ENCODE results near the gene TMEM259. TPM values are rescaled to one million over a fixed set of nuclear protein-coding genes. Genes with fewer than 3 reads are reported as not detected.

Gene TMEM259
- total RNA-seq, 4 donors from 2014 or later = 226 to 676 (median 303) TPM

- Histone ChIP-seq H3K27ac (peak overlapping the region; percentile 92 to 98 (median 95)), H3K36me3 (no peaks in the 10 kb centered on the region), H3K4me1 (peaks cover 47 to 57% (median 51%) of the 10 kb centered on the region in 4 donors), H3K4me3 (peak overlapping the region; percentile 46 to 100 (median 76)), H3K9me3 (no peaks in the 10 kb centered on the region), H3K27me3 (no peaks in the 10 kb centered on the region)
- intact Hi-C loops (cut with DNase I; ENCODE audit: low total_unique reads) (loop anchor here (10.0 kb wide), 1 partner anchor 225 kb away; the partner anchor contains the start of genes ATP5F1D and MIDN), in situ Hi-C loops (cut with MboI; ENCODE audit: low pct_ligation_motif_present in 1 of 4, low pct_unique_long_range_greater_than_20kb in 1 of 4, low sequenced_read_pairs in 3 of 4) (no loop called here)
- no peak for TF ChIP-seq EP300 (IDR thresholded peaks at IDR 0.05; ENCODE audit: low read depth)
- no peak for TF ChIP-seq CTCF (IDR thresholded peaks at IDR 0.05)
- no peak for TF ChIP-seq POLR2AphosphoS5 (IDR thresholded peaks at IDR 0.05)
- TF ChIP-seq POLR2A (IDR thresholded peaks at IDR 0.05) = no peak
- WGBS, 2 donors (ENCODE audit: low coverage in 1 of 2) = 2% methylated on average over 56 of the region's 60 CpGs; no CpG with 5 or more reads in 1 of the 2 donors
- no peak for DNase-seq
Observed at GRCh38 chr19:1019980-1020867, 699 bp downstream of the TMEM259 start.

DNA sequence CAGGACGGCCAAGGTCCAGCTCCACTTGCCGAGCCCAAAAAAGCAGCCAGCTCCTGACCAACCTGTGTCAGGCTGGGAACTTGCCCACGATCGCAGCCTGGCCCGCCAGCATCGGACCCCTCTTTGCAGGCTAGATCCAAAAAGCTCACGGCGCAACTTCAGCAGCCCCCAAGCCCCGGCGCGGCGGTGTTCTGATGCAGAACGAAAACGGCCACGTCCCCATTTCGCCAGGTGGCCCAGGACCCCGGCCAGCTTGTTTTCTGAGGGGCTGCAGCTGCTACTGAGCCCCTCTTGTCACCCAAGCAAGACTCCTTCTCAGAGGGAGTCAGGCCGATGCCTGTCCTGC is 1.3 kb downstream of the TMEM259 start:
- Histone ChIP-seq H3K4me1 (peaks cover 47 to 57% (median 53%) of the 10 kb centered on the region in 4 donors), H3K4me3 (peak overlapping the region; percentile 46 to 100 (median 76)), H3K36me3 (no peaks in the 10 kb centered on the region), H3K27ac (peak overlapping the region; percentile 2 to 95 (median 94)), H3K27me3 (no peaks in the 10 kb centered on the region), H3K9me3 (no peaks in the 10 kb centered on the region)
- DNase-seq = no peak
- 41% methylated on average over 15 of the region's 18 CpGs; no CpG with 5 or more reads in 1 of the 2 donors for WGBS, 2 donors (ENCODE audit: low coverage in 1 of 2)
- in situ Hi-C loops (cut with MboI; ENCODE audit: low pct_ligation_motif_present in 1 of 4, low pct_unique_long_range_greater_than_20kb in 1 of 4, low sequenced_read_pairs in 3 of 4) = no loop called here
- intact Hi-C loops (cut with DNase I; ENCODE audit: low total_unique reads) = no loop called here
- no peak for TF ChIP-seq EP300 (IDR thresholded peaks at IDR 0.05; ENCODE audit: low read depth)
- TF ChIP-seq POLR2A (IDR thresholded peaks at IDR 0.05) = no peak
- no peak for TF ChIP-seq CTCF (IDR thresholded peaks at IDR 0.05)
- no peak for TF ChIP-seq POLR2AphosphoS5 (IDR thresholded peaks at IDR 0.05)

- Histone ChIP-seq H3K27ac (peak overlapping the region in 2 of 4 donors; percentile 2 to 92), H3K36me3 (peaks cover 0 to under 1% (median 0%) of the 10 kb centered on the region in 4 donors), H3K4me1 (peaks cover 47 to 57% (median 53%) of the 10 kb centered on the region in 4 donors), H3K9me3 (no peaks in the 10 kb centered on the region), H3K27me3 (no peaks in the 10 kb centered on the region), H3K4me3 (peak overlapping the region in 3 of 4 donors; percentile 64 to 100 (median 89))
- intact Hi-C loops (cut with DNase I; ENCODE audit: low total_unique reads) (no loop called here), in situ Hi-C loops (cut with MboI; ENCODE audit: low pct_ligation_motif_present in 1 of 4, low pct_unique_long_range_greater_than_20kb in 1 of 4, low sequenced_read_pairs in 3 of 4) (no loop called here)
- TF ChIP-seq CTCF (IDR thresholded peaks at IDR 0.05) (no peak), POLR2AphosphoS5 (IDR thresholded peaks at IDR 0.05) (no peak), POLR2A (IDR thresholded peaks at IDR 0.05) (no peak), EP300 (IDR thresholded peaks at IDR 0.05; ENCODE audit: low read depth) (no peak)
- DNase-seq = no peak
- WGBS, 2 donors (ENCODE audit: low coverage in 1 of 2) = 20 to 41% methylated on average over 3 to 16 of the region's 17 CpGs
Observed at GRCh38 chr19:1018932-1019615, 1.8 kb downstream of the TMEM259 start.

DNA sequence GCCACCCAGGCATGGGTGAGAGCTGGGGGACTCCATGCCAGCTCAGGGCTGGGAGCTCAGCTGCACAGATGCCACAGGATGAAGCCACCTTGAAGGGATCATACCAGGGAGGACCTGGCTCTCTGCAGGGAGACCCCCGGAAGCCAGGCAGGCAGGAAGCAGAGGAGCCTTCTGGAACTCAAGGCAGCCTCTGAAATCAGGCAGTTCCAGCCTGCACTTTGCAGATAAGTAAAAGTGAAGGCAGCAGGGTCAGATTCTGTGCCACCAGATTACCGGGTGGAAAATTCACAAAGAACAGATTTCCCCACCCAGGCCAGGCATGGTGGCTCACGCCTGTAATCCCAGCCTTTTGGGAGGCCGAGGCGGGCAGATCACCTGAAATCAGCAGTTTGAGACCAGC is 2.5 kb downstream of the TMEM259 start:
- WGBS, 2 donors (ENCODE audit: low coverage in 1 of 2) = 76 to 79% methylated on average over 4 to 5 of the region's 5 CpGs
- Histone ChIP-seq H3K9me3 (no peaks in the 10 kb centered on the region), H3K36me3 (peaks cover 0 to 3% (median 0%) of the 10 kb centered on the region in 4 donors), H3K4me3 (no peak overlapping the region), H3K27ac (peak overlapping the region in 2 of 4 donors; percentile 37 to 51), H3K27me3 (no peaks in the 10 kb centered on the region), H3K4me1 (peaks cover 47 to 57% (median 53%) of the 10 kb centered on the region in 4 donors)
- intact Hi-C loops (cut with DNase I; ENCODE audit: low total_unique reads) = no loop called here
- no peak for TF ChIP-seq POLR2A (IDR thresholded peaks at IDR 0.05)
- no peak for TF ChIP-seq CTCF (IDR thresholded peaks at IDR 0.05)
- no peak for TF ChIP-seq POLR2AphosphoS5 (IDR thresholded peaks at IDR 0.05)
- no peak for TF ChIP-seq EP300 (IDR thresholded peaks at IDR 0.05; ENCODE audit: low read depth)
- in situ Hi-C loops (cut with MboI; ENCODE audit: low pct_ligation_motif_present in 1 of 4, low pct_unique_long_range_greater_than_20kb in 1 of 4, low sequenced_read_pairs in 3 of 4) = no loop called here
- DNase-seq = no peak
